PFSK-1 (cell line): ENCODE data around the gene LRBA.

Source experiments
- FOXP2 ChIP-seq: optimal IDR thresholded peaks from 2 replicates; pipeline ENCODE3; 2011; ENCODE audit warnings: borderline replicate concordance, control low read depth, inconsistent platforms; ENCODE audit not compliant: insufficient read depth; ENCODE audit errors: extremely low read length, extremely low read depth
- POLR2AphosphoS5 ChIP-seq: IDR thresholded peaks from 2 replicates; pipeline ENCODE4 v1.6.1; 2012; ENCODE audit warnings: low read depth, mild to moderate bottlenecking, control low read depth, low read length, moderate library complexity
- SIN3A ChIP-seq: IDR thresholded peaks from 2 replicates; pipeline ENCODE4 v1.6.1; 2012; ENCODE audit warnings: mild to moderate bottlenecking, low read length, moderate library complexity, borderline replicate concordance; ENCODE audit not compliant: insufficient read depth
- TAF1 ChIP-seq: IDR thresholded peaks from 2 replicates; pipeline ENCODE4 v1.6.1; 2012; ENCODE audit warnings: low read length, control low read depth, borderline replicate concordance; ENCODE audit not compliant: insufficient read depth
- TF ChIP-seq, protein P1 (sequence below), 2 experiments: IDR thresholded peaks; 2 replicates each; pipeline versions ENCODE4 v1.6.1 to v1.8.0; 2011 to 2012; ENCODE audit warnings: low read depth in 2 of 2, low read length in 2 of 2, control low read depth in 1 of 2, inconsistent platforms in 1 of 2, mild to moderate bottlenecking in 1 of 2, moderate library complexity in 1 of 2; ENCODE audit not compliant: insufficient read depth in 1 of 2

Gene LRBA

DNA sequence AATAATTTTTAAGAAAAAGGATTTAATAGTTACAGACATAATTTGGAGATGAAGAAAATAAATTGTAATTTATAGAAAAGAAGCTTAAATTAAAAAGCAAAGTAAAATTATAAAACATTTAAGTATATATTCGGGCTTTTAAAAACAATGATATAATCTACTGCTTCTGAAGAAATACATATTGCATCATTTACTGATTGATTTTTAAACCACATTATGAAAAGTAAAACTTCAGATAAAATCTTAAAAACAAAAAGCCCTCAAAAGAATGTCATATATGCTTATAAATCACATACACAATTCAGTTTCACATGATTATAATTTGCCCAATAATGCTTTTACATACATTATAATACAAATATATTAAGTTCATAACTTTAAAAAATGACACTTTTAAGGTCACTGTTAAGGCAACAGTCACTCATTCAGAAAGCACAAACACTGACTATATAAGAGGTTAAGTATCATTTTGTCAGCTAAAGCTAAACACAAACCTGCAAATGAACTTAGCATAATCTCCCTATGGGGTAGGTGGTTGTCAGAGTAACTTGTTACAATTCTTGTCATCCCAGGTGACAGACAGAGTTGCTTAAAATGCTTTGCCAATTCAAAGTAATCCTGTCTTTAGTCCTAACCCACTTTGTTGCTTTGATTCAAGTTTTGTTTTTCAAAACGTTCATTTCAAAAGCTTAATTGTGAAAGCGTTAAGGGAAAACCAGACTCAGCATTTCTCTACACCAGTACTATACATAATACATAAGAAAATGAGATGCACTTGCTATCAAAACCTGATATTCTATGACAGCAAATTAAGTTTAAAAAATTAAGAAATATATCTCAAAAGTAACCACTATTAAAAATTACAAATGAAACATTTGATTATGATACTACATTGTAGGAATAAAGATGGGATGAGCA lies 523.7 kb downstream of the LRBA start:
- TF ChIP-seq SIN3A (no peak), POLR2AphosphoS5 (no peak), FOXP2 (no peak), TAF1 (no peak)

DNA sequence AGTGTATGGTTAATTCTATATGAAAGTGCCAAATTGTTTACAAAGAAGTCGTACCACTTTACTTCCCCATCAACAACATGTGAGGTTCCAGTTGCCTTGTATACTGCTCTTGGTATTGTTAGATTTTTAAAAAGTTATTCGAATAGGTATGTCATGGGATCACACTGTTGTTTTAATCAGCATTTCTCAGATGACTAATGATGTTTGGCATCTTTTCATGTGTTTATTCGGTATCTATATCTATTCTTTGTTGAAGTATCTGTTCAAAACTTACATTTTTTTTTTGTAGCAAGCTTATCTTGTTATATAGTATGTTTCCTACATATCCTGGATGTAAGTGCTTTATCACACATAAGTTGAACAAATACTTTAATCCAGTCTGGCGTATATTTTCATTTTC lies 532.5 kb downstream of the LRBA start:
- TF ChIP-seq FOXP2 (no peak), SIN3A (no peak), TAF1 (no peak), POLR2AphosphoS5 (no peak)
- TF ChIP-seq, protein P1, sequence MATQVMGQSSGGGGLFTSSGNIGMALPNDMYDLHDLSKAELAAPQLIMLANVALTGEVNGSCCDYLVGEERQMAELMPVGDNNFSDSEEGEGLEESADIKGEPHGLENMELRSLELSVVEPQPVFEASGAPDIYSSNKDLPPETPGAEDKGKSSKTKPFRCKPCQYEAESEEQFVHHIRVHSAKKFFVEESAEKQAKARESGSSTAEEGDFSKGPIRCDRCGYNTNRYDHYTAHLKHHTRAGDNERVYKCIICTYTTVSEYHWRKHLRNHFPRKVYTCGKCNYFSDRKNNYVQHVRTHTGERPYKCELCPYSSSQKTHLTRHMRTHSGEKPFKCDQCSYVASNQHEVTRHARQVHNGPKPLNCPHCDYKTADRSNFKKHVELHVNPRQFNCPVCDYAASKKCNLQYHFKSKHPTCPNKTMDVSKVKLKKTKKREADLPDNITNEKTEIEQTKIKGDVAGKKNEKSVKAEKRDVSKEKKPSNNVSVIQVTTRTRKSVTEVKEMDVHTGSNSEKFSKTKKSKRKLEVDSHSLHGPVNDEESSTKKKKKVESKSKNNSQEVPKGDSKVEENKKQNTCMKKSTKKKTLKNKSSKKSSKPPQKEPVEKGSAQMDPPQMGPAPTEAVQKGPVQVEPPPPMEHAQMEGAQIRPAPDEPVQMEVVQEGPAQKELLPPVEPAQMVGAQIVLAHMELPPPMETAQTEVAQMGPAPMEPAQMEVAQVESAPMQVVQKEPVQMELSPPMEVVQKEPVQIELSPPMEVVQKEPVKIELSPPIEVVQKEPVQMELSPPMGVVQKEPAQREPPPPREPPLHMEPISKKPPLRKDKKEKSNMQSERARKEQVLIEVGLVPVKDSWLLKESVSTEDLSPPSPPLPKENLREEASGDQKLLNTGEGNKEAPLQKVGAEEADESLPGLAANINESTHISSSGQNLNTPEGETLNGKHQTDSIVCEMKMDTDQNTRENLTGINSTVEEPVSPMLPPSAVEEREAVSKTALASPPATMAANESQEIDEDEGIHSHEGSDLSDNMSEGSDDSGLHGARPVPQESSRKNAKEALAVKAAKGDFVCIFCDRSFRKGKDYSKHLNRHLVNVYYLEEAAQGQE (IDR thresholded peaks at IDR 0.05; ENCODE audit: insufficient read depth in 1 of 2, low read depth in 2 of 2, low read length in 2 of 2): no peak

DNA sequence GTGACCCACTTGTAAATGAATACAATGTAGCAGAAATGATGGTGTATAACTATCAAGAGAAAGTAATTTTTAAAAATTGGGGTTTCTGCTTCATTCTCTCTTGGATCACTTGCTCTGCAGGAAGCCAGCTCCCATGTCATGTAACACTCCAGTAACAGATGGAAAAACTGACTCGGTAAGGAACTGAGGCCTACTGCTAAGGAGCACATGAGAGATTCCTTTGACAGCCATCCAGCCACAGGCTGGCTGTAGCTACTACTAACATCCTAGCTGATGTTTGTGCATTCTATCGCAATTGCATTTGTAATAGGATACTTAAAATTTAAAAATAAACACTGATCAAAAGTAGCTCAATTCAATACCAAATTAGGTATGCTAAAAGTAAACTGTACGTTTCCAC lies 535.4 kb downstream of the LRBA start:
- TF ChIP-seq, protein P1 (IDR thresholded peaks at IDR 0.05; ENCODE audit: insufficient read depth in 1 of 2, low read depth in 2 of 2, low read length in 2 of 2): no peak
- TF ChIP-seq POLR2AphosphoS5 (no peak), TAF1 (no peak), FOXP2 (no peak), SIN3A (no peak)

DNA sequence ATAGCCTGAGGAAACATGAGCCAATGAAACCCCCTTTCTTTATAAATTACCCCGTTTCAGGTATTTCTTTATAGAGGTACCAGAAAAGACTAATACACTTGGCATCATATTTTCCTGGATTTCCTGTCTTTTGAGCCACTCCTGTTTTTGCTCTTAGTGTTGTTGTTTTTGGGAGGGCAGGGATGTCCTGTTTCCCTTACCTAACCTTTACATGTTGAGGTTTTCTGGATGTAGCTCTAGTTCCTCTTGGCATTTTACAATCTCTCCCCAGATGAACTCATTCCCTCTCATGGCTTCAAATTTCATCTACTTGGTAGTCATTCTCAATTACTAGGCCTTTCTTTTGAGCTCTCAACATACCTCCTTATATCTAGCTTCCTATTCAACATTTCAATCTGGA lies 537.2 kb downstream of the LRBA start:
- TF ChIP-seq FOXP2 (no peak), SIN3A (no peak), POLR2AphosphoS5 (no peak), TAF1 (no peak)
- TF ChIP-seq, protein P1 (IDR thresholded peaks at IDR 0.05; ENCODE audit: insufficient read depth in 1 of 2, low read depth in 2 of 2, low read length in 2 of 2): no peak

DNA sequence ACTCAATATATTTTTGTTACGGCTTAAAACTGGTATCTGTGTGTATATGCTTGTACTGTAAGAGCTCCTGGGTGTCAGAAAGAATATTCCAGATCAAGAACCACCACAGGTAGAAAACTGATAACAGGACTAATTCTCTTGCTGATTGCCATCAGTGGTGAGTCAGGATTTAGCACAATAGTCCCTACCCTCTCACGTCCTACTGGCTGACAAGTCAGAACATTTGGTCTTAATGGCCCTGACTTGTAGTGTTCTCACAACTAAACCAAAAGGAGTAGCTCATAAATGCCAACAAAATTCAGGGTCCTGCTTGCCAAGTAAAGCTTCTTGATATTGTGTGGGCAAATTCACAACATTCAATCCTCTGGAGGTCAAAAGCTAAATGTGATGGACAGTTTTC lies 538.3 kb downstream of the LRBA start:
- no peak for TF ChIP-seq FOXP2
- TF ChIP-seq, protein P1 (IDR thresholded peaks at IDR 0.05; ENCODE audit: insufficient read depth in 1 of 2, low read depth in 2 of 2, low read length in 2 of 2): no peak
- no peak for TF ChIP-seq TAF1
- no peak for TF ChIP-seq POLR2AphosphoS5
- no peak for TF ChIP-seq SIN3A
